Cerebellar cortex (tissue), 1 donor: ENCODE results near the gene RAVER2.

ENCODE experiments used
- DNase-seq: peaks from one replicate; pipeline ENCODE4 v3.0.0-alpha.2; 2015; ENCODE audit warnings: low spot score

The RAVER2 gene

GRCh38 chr1:64877598-64877997 lies 132.7 kb downstream of the RAVER2 start:
- no peak for DNase-seq

DNA sequence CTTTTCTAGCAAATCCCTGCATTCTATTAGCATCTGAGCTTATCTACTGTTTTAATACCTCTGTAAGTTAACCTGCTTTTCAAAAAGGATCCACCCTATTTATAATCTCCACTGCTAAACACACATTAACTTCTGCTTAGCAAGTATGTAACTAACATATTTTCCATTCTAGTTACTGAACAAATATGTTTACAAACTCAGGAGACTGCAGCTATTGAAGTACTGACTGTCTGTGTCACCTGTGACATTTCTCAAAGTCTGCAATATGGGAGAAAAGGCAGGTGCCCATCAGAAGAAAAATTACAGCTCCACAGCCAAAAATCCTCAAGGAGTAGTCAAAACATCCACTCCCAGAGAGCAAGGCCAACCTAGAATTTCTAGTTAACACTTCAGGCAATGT lies 133.2 kb downstream of the RAVER2 start:
- no peak for DNase-seq

- no peak for DNase-seq
Observed at GRCh38 chr1:64878931-64879611, 134.2 kb downstream of the RAVER2 start.

DNA sequence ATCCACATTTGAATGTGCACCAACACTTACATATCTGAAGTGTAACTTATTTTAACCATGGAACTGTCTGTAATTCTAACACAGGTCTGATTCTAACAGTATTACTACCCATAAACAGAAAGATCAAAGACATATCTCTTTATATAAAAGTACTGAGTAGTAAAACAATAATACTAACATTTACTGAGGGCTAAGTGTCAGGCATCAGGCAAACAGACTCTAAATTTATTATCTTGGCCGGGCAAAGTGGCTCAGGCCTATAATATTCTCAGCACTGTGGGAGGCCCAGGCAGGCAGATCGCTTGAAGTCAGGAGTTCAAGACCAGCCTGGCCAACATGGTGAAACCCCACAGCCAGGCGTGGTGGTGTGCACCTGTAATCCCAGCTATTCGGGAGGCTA lies 135.6 kb downstream of the RAVER2 start:
- no peak for DNase-seq

GRCh38 chr1:64881281-64881680 lies 136.4 kb downstream of the RAVER2 start:
- DNase-seq, result no peak
